ENCODE measurements around the gene EYA2. TPM values are rescaled to one million over a fixed set of nuclear protein-coding genes. Genes with fewer than 3 reads are reported as not detected.

EYA2 gene
- total RNA-seq, 2 experiments from 2014 or later = not detected

GRCh38 chr20:47136782-47137181 is 242.1 kb downstream of the EYA2 start:
- no peak for DNase-seq
- intact Hi-C loops (cut with micrococcal nuclease) = no loop called here
- H3K27me3 Mint-ChIP-seq = peaks cover 2% of the 10 kb centered on the region
- ChIA-PET CTCF (no interaction called here), POLR2A (no interaction called here)
- no peak overlapping the region for H3K4me3 Mint-ChIP-seq
- H3K36me3 Mint-ChIP-seq = no peaks in the 10 kb centered on the region
- H3K9me3 Mint-ChIP-seq = peaks cover 1% of the 10 kb centered on the region
- no peaks in the 10 kb centered on the region for H3K4me1 Mint-ChIP-seq (ENCODE audit: low read depth)
- no peak overlapping the region for H3K27ac Mint-ChIP-seq

GRCh38 chr20:47137231-47137870 is 242.7 kb downstream of the EYA2 start:
- no peak overlapping the region for H3K4me3 Mint-ChIP-seq
- H3K36me3 Mint-ChIP-seq = no peaks in the 10 kb centered on the region
- ChIA-PET POLR2A (no interaction called here), CTCF (no interaction called here)
- H3K27ac Mint-ChIP-seq = no peak overlapping the region
- intact Hi-C loops (cut with micrococcal nuclease) = no loop called here
- no peak for DNase-seq
- H3K9me3 Mint-ChIP-seq = peaks cover 3% of the 10 kb centered on the region
- no peaks in the 10 kb centered on the region for H3K4me1 Mint-ChIP-seq (ENCODE audit: low read depth)
- H3K27me3 Mint-ChIP-seq = peaks cover 3% of the 10 kb centered on the region

GRCh38 chr20:47139934-47140535 is 245.4 kb downstream of the EYA2 start:
- ChIA-PET POLR2A (no interaction called here), CTCF (no interaction called here)
- Mint-ChIP-seq H3K27ac (no peak overlapping the region), H3K27me3 (peaks cover 3% of the 10 kb centered on the region), H3K9me3 (peaks cover 3% of the 10 kb centered on the region), H3K4me3 (no peak overlapping the region), H3K4me1 (ENCODE audit: low read depth) (no peaks in the 10 kb centered on the region), H3K36me3 (no peaks in the 10 kb centered on the region)
- intact Hi-C loops (cut with micrococcal nuclease) = no loop called here
- DNase-seq = no peak

GRCh38 chr20:47141350-47141921 is 246.8 kb downstream of the EYA2 start:
- Mint-ChIP-seq H3K27ac (no peak overlapping the region), H3K27me3 (peaks cover 5% of the 10 kb centered on the region), H3K36me3 (no peaks in the 10 kb centered on the region), H3K9me3 (peaks cover 3% of the 10 kb centered on the region), H3K4me3 (no peak overlapping the region), H3K4me1 (ENCODE audit: low read depth) (no peaks in the 10 kb centered on the region)
- POLR2A ChIA-PET = no interaction called here
- intact Hi-C loops (cut with micrococcal nuclease) = no loop called here
- CTCF ChIA-PET = no interaction called here
- no peak for DNase-seq

GRCh38 chr20:47141941-47142773 is 247.5 kb downstream of the EYA2 start:
- ChIA-PET POLR2A (no interaction called here), CTCF (no interaction called here)
- no peaks in the 10 kb centered on the region for H3K4me1 Mint-ChIP-seq (ENCODE audit: low read depth)
- no peaks in the 10 kb centered on the region for H3K36me3 Mint-ChIP-seq
- H3K27me3 Mint-ChIP-seq = peaks cover 5% of the 10 kb centered on the region
- no peak overlapping the region for H3K27ac Mint-ChIP-seq
- DNase-seq = no peak
- peaks cover 3% of the 10 kb centered on the region for H3K9me3 Mint-ChIP-seq
- intact Hi-C loops (cut with micrococcal nuclease) = no loop called here
- no peak overlapping the region for H3K4me3 Mint-ChIP-seq

- Mint-ChIP-seq H3K27ac (no peak overlapping the region), H3K27me3 (peaks cover 8% of the 10 kb centered on the region), H3K9me3 (peaks cover 3% of the 10 kb centered on the region), H3K4me1 (ENCODE audit: low read depth) (no peaks in the 10 kb centered on the region), H3K36me3 (no peaks in the 10 kb centered on the region), H3K4me3 (no peak overlapping the region)
- DNase-seq = no peak
- intact Hi-C loops (cut with micrococcal nuclease) = no loop called here
- ChIA-PET CTCF (no interaction called here), POLR2A (no interaction called here)
These were observed 248.1 kb downstream of the EYA2 start for GRCh38 chr20:47142774-47143170.

GRCh38 chr20:47143657-47144056 is 249.0 kb downstream of the EYA2 start:
- no peak for DNase-seq
- Mint-ChIP-seq H3K27me3 (peaks cover 8% of the 10 kb centered on the region), H3K4me1 (ENCODE audit: low read depth) (no peaks in the 10 kb centered on the region), H3K36me3 (no peaks in the 10 kb centered on the region), H3K9me3 (peaks cover 3% of the 10 kb centered on the region), H3K27ac (no peak overlapping the region), H3K4me3 (no peak overlapping the region)
- CTCF ChIA-PET = interaction anchor here (1.0 kb wide), 1 partner anchor 15 kb away, joined by 3 read pairs; no protein-coding TSS in a partner anchor
- intact Hi-C loops (cut with micrococcal nuclease) = no loop called here
- POLR2A ChIA-PET = no interaction called here

- H3K27ac Mint-ChIP-seq = no peak overlapping the region
- peaks cover 8% of the 10 kb centered on the region for H3K27me3 Mint-ChIP-seq
- no peaks in the 10 kb centered on the region for H3K36me3 Mint-ChIP-seq
- H3K9me3 Mint-ChIP-seq = peaks cover 3% of the 10 kb centered on the region
- intact Hi-C loops (cut with micrococcal nuclease) = no loop called here
- DNase-seq = no peak
- ChIA-PET CTCF (no interaction called here), POLR2A (no interaction called here)
- no peak overlapping the region for H3K4me3 Mint-ChIP-seq
- no peaks in the 10 kb centered on the region for H3K4me1 Mint-ChIP-seq (ENCODE audit: low read depth)
These were observed 249.8 kb downstream of the EYA2 start for GRCh38 chr20:47144463-47144862.

- H3K27me3 Mint-ChIP-seq = peaks cover 10% of the 10 kb centered on the region
- H3K9me3 Mint-ChIP-seq = peaks cover 2% of the 10 kb centered on the region
- no peak overlapping the region for H3K27ac Mint-ChIP-seq
- no peak overlapping the region for H3K4me3 Mint-ChIP-seq
- ChIA-PET POLR2A (no interaction called here), CTCF (no interaction called here)
- no peaks in the 10 kb centered on the region for H3K4me1 Mint-ChIP-seq (ENCODE audit: low read depth)
- H3K36me3 Mint-ChIP-seq = no peaks in the 10 kb centered on the region
- no peak for DNase-seq
- intact Hi-C loops (cut with micrococcal nuclease) = no loop called here
These were observed 252.0 kb downstream of the EYA2 start for GRCh38 chr20:47146686-47147085.

- CTCF ChIA-PET = no interaction called here
- H3K4me1 Mint-ChIP-seq (ENCODE audit: low read depth) = no peaks in the 10 kb centered on the region
- DNase-seq = no peak
- peaks cover 12% of the 10 kb centered on the region for H3K27me3 Mint-ChIP-seq
- H3K9me3 Mint-ChIP-seq = no peaks in the 10 kb centered on the region
- intact Hi-C loops (cut with micrococcal nuclease) = no loop called here
- no peaks in the 10 kb centered on the region for H3K36me3 Mint-ChIP-seq
- POLR2A ChIA-PET = no interaction called here
- H3K27ac Mint-ChIP-seq = no peak overlapping the region
- no peak overlapping the region for H3K4me3 Mint-ChIP-seq
These were observed 253.4 kb downstream of the EYA2 start for GRCh38 chr20:47148059-47148458.

GRCh38 chr20:47149939-47150338 is 255.3 kb downstream of the EYA2 start:
- H3K4me3 Mint-ChIP-seq = no peak overlapping the region
- ChIA-PET CTCF (no interaction called here), POLR2A (no interaction called here)
- H3K36me3 Mint-ChIP-seq = no peaks in the 10 kb centered on the region
- H3K27me3 Mint-ChIP-seq = peaks cover 10% of the 10 kb centered on the region
- H3K27ac Mint-ChIP-seq = no peak overlapping the region
- H3K4me1 Mint-ChIP-seq (ENCODE audit: low read depth) = no peaks in the 10 kb centered on the region
- intact Hi-C loops (cut with micrococcal nuclease) = no loop called here
- H3K9me3 Mint-ChIP-seq = no peaks in the 10 kb centered on the region
- DNase-seq = no peak

GRCh38 chr20:47150403-47151152 is 255.9 kb downstream of the EYA2 start:
- Mint-ChIP-seq H3K36me3 (no peaks in the 10 kb centered on the region), H3K4me3 (no peak overlapping the region), H3K4me1 (ENCODE audit: low read depth) (no peaks in the 10 kb centered on the region), H3K27me3 (peaks cover 8% of the 10 kb centered on the region), H3K27ac (no peak overlapping the region), H3K9me3 (no peaks in the 10 kb centered on the region)
- intact Hi-C loops (cut with micrococcal nuclease) = no loop called here
- POLR2A ChIA-PET = no interaction called here
- CTCF ChIA-PET = interaction anchor here (1.1 kb wide), 1 partner anchor 234 kb away, joined by 4 read pairs; no protein-coding TSS in a partner anchor
- DNase-seq = peak; percentile 27
